Fibroblast of lung (primary cell): ENCODE data around the gene TACC2.

ENCODE experiments used
- CTCF ChIP-seq, 2 donors: IDR thresholded peaks in 1 of 2; conservative IDR thresholded peaks in 1 of 2; 1 replicate in 1 of 2; 2 replicates in 1 of 2; pipeline ENCODE4 v1.5.1; 2011 to 2012; ENCODE audit warnings: low read length in 2 of 2, control low read depth in 1 of 2, inconsistent platforms in 1 of 2, low read depth in 1 of 2, mild to moderate bottlenecking in 1 of 2
- EZH2 ChIP-seq: IDR thresholded peaks from 2 replicates; pipeline ENCODE4 v1.5.1; 2012; ENCODE audit warnings: low read length, control low read depth, mild to moderate bottlenecking; ENCODE audit errors: missing control alignments

GRCh38 chr10:122196218-122196617 lies 207.3 kb downstream of the TACC2 start:
- no peak for TF ChIP-seq CTCF (conservative IDR thresholded peaks at IDR 0.05 in 1 of 2, IDR thresholded peaks at IDR 0.05 in 1 of 2; ENCODE audit: low read depth in 1 of 2, low read length in 2 of 2)
- TF ChIP-seq EZH2: no peak
